BJ (cell line): ENCODE data around the gene AQP9. TPM values are rescaled to one million over a fixed set of nuclear protein-coding genes. Genes with fewer than 3 reads are reported as not detected.
A peak's percentile ranks its signal among the peaks of the same experiment; 100 is the strongest.

Source experiments
- CTCF ChIA-PET: fragments of 350-600 bp; formaldehyde crosslinking; extraction: SDS; loops from one replicate; lab custom pipeline; 2021; ENCODE audit warnings: antibody characterized with exemption, inconsistent platforms; lab: Yijun Ruan, JAX
- POLR2A ChIA-PET: fragments of 300-600 bp; sonication (Branson Sonifier 250); formaldehyde crosslinking; extraction: SDS; loops from one replicate; lab custom pipeline; 2021; ENCODE audit warnings: antibody characterized with exemption; lab: Charles Lee
- DNase-seq: peaks from one replicate; pipeline ENCODE4 v3.0.0-alpha.2; 2011; ENCODE audit warnings: low read depth
- H3K27me3 ChIP-seq: 2 replicates; pipeline ENCODE4 v1.6.0; 2011; ENCODE audit warnings: low read length; ENCODE audit not compliant: control insufficient read depth, insufficient read depth
- H3K36me3 ChIP-seq: 2 replicates; pipeline ENCODE4 v1.5.1; 2011; ENCODE audit warnings: low read length; ENCODE audit not compliant: control insufficient read depth, insufficient read depth
- H3K4me3 ChIP-seq: 2 replicates; pipeline ENCODE4 v1.5.1; 2011; ENCODE audit warnings: low read depth, mild to moderate bottlenecking, control low read depth, low read length
- CTCF ChIP-seq: IDR thresholded peaks from 2 replicates; pipeline ENCODE4 v1.5.1; 2011; ENCODE audit warnings: low read depth, mild to moderate bottlenecking, control low read depth, inconsistent platforms, low read length, moderate library complexity; ENCODE audit not compliant: insufficient read depth
- polyA plus RNA-seq: library from polyadenylated mRNA; depleted of rRNA; stranded (reverse); fragments of >200 nt; gene quantifications from 2 replicates; pipeline ENCODE4 v1.2.3, GENCODE V29; 2011

AQP9 gene
- polyA plus RNA-seq, 1 experiment: not detected

GRCh38 chr15:58212909-58213526 is 74.8 kb downstream of the AQP9 start:
- DNase-seq: no peak
- TF ChIP-seq CTCF: peak; percentile 75
- POLR2A ChIA-PET: no interaction called here

GRCh38 chr15:58213587-58214338 is 75.6 kb downstream of the AQP9 start:
- CTCF ChIA-PET: interaction anchor here (0.6 to 4.3 kb wide), 8 partner anchors 9 to 1315 kb away, joined by 3 to 30 read pairs (median 5); no protein-coding TSS in a partner anchor
- no peak for TF ChIP-seq CTCF
- Histone ChIP-seq H3K27me3 (no peaks in the 10 kb centered on the region), H3K36me3 (no peaks in the 10 kb centered on the region), H3K4me3 (no peak overlapping the region)
- POLR2A ChIA-PET: no interaction called here
- DNase-seq: no peak

More at GRCh38 chr15:58212909-58213526, 74.8 kb downstream of the AQP9 start:
- H3K36me3 ChIP-seq: no peaks in the 10 kb centered on the region
- H3K4me3 ChIP-seq: no peak overlapping the region
- H3K27me3 ChIP-seq: no peaks in the 10 kb centered on the region
- CTCF ChIA-PET: interaction anchor here (1.0 to 4.3 kb wide), 12 partner anchors 9 to 1316 kb away, joined by 3 to 30 read pairs (median 5); no protein-coding TSS in a partner anchor

- Histone ChIP-seq H3K4me3 (no peak overlapping the region), H3K27me3 (no peaks in the 10 kb centered on the region), H3K36me3 (no peaks in the 10 kb centered on the region)
- ChIA-PET POLR2A (no interaction called here), CTCF (interaction anchor here (1.4 to 4.3 kb wide), 3 partner anchors 8 to 138 kb away, joined by 4 to 30 read pairs (median 5); no protein-coding TSS in a partner anchor)
- DNase-seq: no peak
- no peak for TF ChIP-seq CTCF
Observed at GRCh38 chr15:58214591-58215340, 76.6 kb downstream of the AQP9 start.

DNA sequence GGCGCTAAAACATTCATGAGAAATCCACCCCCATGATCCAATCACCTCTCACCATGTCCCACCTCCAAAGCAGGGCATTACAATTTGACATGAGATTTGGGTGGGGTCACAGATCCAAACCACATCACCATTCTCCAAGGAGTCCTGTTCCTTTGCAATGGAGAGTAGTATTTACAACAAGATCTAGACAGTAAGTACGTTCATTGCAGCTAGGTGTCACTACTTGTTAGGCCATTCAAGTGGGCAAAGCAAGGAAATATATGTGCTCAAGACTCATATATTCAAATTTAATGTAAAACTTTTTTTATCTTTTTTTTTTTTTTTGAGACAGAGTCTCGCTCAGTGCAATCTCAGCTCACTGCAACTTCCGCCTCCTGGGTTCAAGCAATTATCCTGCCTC is 79.3 kb downstream of the AQP9 start:
- ChIA-PET POLR2A (no interaction called here), CTCF (interaction anchor here (0.9 kb wide), 1 partner anchor 11 kb away, joined by 5 read pairs; no protein-coding TSS in a partner anchor)
- Histone ChIP-seq H3K4me3 (no peak overlapping the region), H3K27me3 (no peaks in the 10 kb centered on the region), H3K36me3 (no peaks in the 10 kb centered on the region)
- TF ChIP-seq CTCF: no peak
- DNase-seq: no peak
